ENCODE data around the gene HACD1. TPM values are rescaled to one million over a fixed set of nuclear protein-coding genes. Genes with fewer than 3 reads are reported as not detected.

HACD1 gene
- total and polyA plus RNA-seq, 11 donors, result 80.0 to 291 (median 155) TPM

- Histone ChIP-seq H3K4me3 (no peak overlapping the region), H3K4me1 (peaks cover 0 to 68% (median 39%) of the 10 kb centered on the region in 12 donors), H3K27me3 (no peaks in the 10 kb centered on the region), H3K36me3 (peaks cover 0 to 8% (median 0%) of the 10 kb centered on the region in 9 donors), H3K27ac (peak overlapping the region in 3 of 12 donors; percentile 4 to 54 (median 16)), H3K9me3 (peaks cover 0 to 10% (median 0%) of the 10 kb centered on the region in 12 donors)
- intact Hi-C loops (cut with DNase I), result no loop called here
- DNase-seq (no peak), ATAC-seq (no peak)
- no peak for TF ChIP-seq CTCF (IDR thresholded peaks at IDR 0.05)
- TF ChIP-seq POLR2A (IDR thresholded peaks at IDR 0.05), result no peak
These were observed 34.7 kb upstream of the HACD1 start for GRCh38 chr10:17651896-17652295.

GRCh38 chr10:17650416-17650815 is 33.2 kb upstream of the HACD1 start:
- Histone ChIP-seq H3K9me3 (peaks cover 0 to 10% (median 0%) of the 10 kb centered on the region in 12 donors), H3K27ac (peak overlapping the region in 3 of 12 donors; percentile 1 to 9 (median 5)), H3K4me1 (peaks cover 0 to 82% (median 51%) of the 10 kb centered on the region in 12 donors), H3K36me3 (peaks cover 0 to 8% (median 0%) of the 10 kb centered on the region in 9 donors), H3K4me3 (no peak overlapping the region), H3K27me3 (no peaks in the 10 kb centered on the region)
- ATAC-seq, result no peak
- 86 to 87% (median 87%) methylated on average over 8 of the region's 8 CpGs for WGBS, 4 donors
- intact Hi-C loops (cut with DNase I), result no loop called here
- no peak for TF ChIP-seq CTCF (IDR thresholded peaks at IDR 0.05)
- TF ChIP-seq POLR2A (IDR thresholded peaks at IDR 0.05), result no peak
- DNase-seq, result no peak

GRCh38 chr10:17649836-17650235 is 32.7 kb upstream of the HACD1 start:
- H3K36me3 ChIP-seq, result peaks cover 0 to 8% (median 0%) of the 10 kb centered on the region in 9 donors
- no peaks in the 10 kb centered on the region for H3K27me3 ChIP-seq
- no peak overlapping the region for H3K4me3 ChIP-seq
- ATAC-seq (no peak), DNase-seq (no peak)
- peak overlapping the region in 3 of 12 donors; percentile 1 to 9 (median 5) for H3K27ac ChIP-seq
- intact Hi-C loops (cut with DNase I), result loop anchor here in 1 of 10 donors (10.0 kb wide), 1 partner anchor 55 kb away; no protein-coding TSS in a partner anchor
- H3K9me3 ChIP-seq, result peaks cover 0 to 10% (median 0%) of the 10 kb centered on the region in 12 donors
- WGBS, 4 donors, result 68 to 82% (median 76%) methylated on average over 2 of the region's 2 CpGs
- TF ChIP-seq POLR2A (IDR thresholded peaks at IDR 0.05) (no peak), CTCF (IDR thresholded peaks at IDR 0.05) (no peak)
- H3K4me1 ChIP-seq, result peaks cover 0 to 82% (median 56%) of the 10 kb centered on the region in 12 donors

- H3K27ac ChIP-seq, result peak overlapping the region in 3 of 12 donors; percentile 73 to 99 (median 99)
- TF ChIP-seq CTCF (IDR thresholded peaks at IDR 0.05) (no peak), POLR2A (IDR thresholded peaks at IDR 0.05) (no peak)
- WGBS, 4 donors, result 89 to 92% (median 92%) methylated on average over 4 of the region's 4 CpGs
- H3K36me3 ChIP-seq, result peaks cover 0 to 8% (median 0%) of the 10 kb centered on the region in 9 donors
- no peak overlapping the region for H3K4me3 ChIP-seq
- H3K27me3 ChIP-seq, result no peaks in the 10 kb centered on the region
- no peak for ATAC-seq
- H3K4me1 ChIP-seq, result peaks cover 0 to 79% (median 59%) of the 10 kb centered on the region in 12 donors
- intact Hi-C loops (cut with DNase I), result loop anchor here in 1 of 10 donors (10.0 kb wide), 1 partner anchor 56 kb away; no protein-coding TSS in a partner anchor
- H3K9me3 ChIP-seq, result peaks cover 0 to 10% (median 0%) of the 10 kb centered on the region in 12 donors
- no peak for DNase-seq
These were observed 31.9 kb upstream of the HACD1 start for GRCh38 chr10:17649052-17649451.

All from heart left ventricle (tissue), 16 donors.